ACHN (cell line): ENCODE data around the gene SHISA5.

ENCODE experiments used
- DNase-seq: peaks from one replicate; pipeline ENCODE4 v3.0.0-alpha.2; 2015
- in situ Hi-C: cut with HindIII; loops from 2 replicates; pipeline ENCODE4 v1.10.0; 2017; ENCODE audit warnings: low sequenced_read_pairs, low pct_ligation_motif_present, low pct_unique_long_range_greater_than_20kb

Gene SHISA5

DNA sequence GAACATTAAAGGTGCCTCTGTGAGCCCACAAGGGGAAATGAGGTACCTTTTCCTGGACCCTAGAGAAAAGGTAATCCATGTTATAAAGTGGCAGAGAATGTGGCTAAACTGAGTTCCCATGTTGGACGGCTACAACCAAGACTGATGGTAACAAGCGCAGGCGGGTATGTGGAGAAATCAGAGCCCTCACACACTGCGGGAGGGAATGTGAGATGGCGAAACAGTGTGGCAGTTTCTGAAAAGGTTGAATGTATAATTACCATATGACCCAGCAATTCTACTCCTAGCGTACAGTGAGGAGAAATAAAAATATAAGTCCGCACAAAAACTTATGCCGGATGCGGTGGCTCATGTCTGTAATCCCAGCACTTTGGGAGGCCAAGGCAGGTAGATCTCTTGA lies 24.1 kb upstream of the SHISA5 start:
- no peak for DNase-seq
- in situ Hi-C loops = no loop called here

DNA sequence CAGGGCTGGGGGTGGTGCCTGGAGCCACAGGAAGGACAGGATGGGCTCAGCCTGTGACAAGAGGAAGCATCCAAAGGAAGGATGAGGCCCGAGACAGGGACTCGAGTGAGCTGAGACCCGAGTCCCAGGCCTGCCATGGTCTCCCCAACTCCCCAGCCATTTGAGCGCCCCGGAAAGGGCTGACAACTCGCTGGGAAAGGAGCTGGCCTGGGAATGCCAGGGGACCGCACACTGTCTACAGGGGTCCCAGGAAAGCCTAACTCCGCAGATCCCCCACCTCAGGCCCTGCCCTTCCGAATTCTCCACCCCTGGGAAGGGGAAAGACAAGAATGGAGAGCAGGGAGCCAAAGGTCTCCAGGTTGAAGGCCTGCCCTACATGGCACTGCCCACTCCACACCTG lies 21.0 kb upstream of the SHISA5 start:
- no peak for DNase-seq
- in situ Hi-C loops = no loop called here

DNA sequence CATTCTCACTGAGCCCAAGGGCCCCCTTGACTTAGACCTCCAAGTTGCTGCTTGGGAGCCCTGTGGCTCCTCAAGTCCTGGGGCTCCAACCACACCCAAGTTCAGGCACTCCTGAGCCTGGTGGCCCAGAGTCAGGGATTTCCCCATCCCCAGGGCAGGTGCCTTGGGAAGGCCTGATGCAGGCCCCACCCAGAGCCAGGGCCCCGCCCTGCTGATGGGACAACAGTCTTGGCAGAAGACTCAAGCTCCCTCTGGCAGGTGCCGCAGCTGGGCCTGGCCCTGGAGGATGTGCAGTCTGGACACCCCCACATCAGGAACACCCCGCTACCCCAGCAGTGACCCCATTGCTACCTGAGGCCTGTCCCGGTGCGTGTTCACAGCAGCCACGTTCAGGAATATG lies 17.7 kb upstream of the SHISA5 start:
- in situ Hi-C loops = no loop called here
- DNase-seq = no peak

DNA sequence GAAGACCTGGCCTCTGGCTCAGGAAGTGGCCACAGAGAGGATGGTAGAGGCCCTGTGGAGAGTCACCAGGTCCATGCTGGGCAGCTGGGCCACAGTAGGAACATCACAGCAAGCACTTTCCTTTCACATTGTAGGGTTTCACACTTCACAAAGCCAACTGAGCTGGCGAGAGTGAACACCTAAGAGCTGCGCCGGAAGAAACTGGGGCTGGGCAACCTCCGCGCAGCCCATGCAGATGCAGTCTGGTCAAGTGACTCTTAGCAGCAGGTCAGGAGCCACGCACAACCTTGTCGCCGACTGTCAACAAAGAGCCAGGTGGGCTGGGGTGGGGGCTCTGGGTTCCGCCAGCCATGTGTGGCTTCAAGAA lies 15.3 kb upstream of the SHISA5 start:
- no peak for DNase-seq
- in situ Hi-C loops = no loop called here

DNA sequence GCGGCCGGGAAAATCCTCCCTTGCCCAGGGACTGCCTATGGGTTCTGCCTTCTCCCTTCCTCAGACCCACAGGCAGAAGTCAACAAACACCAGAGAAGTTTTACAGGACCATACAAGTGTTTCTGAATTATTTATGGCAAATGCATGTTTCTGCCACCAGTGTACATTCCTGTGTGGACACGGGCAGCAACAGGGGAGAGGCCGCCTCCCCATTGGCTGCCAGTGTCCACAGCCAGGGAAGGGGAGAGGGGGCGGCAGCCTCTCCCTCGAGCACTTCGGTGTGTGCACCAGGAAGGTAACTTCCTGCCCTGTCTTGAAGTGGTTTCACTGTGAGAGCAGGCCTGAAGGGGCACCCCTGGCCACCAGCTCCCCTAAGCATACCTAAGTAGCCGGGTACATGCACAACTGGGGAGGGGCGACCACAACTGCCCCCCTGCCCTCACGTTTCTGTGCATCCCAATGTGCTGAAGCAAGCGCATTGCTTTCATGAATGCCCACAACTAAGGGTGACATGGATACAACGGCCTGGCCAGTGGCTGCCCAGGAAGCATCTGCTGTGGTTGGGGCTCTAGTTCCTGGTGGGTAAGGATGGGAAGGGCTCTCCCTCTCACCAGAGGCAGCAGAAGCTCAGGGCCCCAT lies 14.8 kb upstream of the SHISA5 start:
- DNase-seq = no peak

DNA sequence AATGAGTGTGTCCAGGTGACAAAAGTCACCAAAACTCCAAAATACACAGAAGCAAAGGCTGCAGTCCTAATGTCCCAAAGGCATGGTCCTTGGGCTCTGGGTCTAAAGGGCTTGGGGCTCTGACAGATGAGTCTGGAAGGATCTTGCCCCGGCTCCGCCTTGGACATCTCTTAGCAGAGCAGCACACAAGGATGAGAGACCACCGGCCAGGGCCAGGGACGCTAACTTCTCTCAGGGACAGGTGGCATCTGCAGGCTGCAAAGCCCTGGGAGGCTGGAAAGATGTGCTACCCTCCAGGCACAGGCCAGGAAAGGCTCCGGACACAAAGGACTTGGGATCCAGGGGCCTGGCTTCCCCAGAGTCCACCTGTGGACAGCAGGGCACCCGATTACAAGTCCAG lies 14.1 kb upstream of the SHISA5 start:
- no peak for DNase-seq

More for the DNA sequence above, 14.8 kb upstream of the SHISA5 start:
- in situ Hi-C loops = no loop called here

DNA sequence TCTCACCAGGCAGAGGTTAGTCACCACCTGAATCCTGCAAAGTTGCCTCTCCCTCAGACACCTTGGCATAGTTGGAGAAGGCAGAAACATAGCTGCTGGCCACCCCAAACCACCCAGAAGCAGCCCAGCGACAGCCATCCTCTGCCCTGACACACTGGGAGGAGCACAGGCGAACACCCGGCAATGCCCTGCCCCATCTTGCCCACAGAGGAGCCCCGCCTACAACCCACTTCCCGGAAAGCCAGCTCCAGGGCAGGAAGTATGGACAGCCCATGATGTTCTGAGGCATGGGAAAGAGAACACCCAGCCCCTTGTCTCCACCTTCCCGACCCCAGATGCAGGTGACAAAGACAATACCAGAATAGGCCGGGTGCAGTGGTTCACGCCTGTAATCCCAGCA lies 12.6 kb upstream of the SHISA5 start:
- in situ Hi-C loops = no loop called here

More for the DNA sequence above, 14.1 kb upstream of the SHISA5 start:
- in situ Hi-C loops = no loop called here

DNA sequence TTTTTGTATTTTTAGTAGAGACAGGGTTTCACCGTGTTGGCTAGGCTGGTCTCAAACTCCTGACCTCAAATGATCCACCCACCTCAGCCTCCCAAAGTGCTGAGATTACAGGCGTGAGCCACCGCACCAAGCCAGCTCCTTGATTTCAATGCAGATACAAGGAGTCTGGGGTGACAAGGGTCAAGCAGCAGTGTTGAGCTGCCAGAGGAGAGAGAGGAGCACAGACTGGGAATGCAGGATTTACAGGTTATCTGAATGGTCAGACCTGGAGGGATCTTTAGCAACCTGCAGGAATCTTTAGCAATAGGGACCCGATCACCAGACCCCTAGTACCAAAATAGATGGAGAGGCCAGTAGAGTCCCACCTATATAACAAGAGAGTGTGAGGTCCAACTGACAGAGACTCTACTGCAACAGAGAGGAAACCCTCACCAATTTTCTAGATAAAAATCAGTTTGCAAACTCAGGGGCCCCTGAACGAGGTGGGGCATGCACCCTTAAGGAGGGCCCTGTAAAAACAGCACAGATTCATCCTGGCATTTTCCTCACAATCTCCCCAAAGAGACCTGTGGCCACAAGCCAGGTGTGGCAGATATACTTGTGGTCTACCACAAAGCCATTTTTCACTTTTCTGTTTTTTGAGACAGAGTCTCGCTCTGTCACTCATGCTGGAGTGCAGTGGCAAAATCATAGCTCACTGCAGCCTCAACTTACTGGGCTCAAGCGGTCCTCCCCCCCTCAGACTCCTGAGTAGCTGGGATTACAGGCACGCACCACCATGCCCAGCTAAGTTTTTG lies 10.7 kb upstream of the SHISA5 start:
- in situ Hi-C loops = no loop called here
- DNase-seq = no peak

More for the DNA sequence above, 12.6 kb upstream of the SHISA5 start:
- no peak for DNase-seq

DNA sequence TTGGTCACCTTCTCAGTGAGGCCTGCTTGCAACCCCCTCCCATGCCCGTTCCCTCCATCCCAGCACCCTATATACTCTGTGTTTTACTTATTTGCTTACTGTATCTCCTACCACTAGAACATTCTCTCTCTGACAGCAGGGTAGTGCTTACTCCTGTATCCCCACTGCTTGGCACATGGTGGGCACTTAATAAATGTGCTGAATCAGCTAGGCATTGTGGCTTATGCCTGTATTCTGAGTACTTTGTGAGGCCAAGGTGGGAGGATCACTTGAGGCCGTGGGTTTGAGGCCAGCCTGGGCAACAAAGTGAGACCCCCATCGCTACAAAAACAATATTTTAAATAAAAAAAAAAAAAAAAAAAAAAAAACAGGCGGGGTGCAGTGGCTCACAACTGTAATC lies 7.6 kb upstream of the SHISA5 start:
- no peak for DNase-seq

DNA sequence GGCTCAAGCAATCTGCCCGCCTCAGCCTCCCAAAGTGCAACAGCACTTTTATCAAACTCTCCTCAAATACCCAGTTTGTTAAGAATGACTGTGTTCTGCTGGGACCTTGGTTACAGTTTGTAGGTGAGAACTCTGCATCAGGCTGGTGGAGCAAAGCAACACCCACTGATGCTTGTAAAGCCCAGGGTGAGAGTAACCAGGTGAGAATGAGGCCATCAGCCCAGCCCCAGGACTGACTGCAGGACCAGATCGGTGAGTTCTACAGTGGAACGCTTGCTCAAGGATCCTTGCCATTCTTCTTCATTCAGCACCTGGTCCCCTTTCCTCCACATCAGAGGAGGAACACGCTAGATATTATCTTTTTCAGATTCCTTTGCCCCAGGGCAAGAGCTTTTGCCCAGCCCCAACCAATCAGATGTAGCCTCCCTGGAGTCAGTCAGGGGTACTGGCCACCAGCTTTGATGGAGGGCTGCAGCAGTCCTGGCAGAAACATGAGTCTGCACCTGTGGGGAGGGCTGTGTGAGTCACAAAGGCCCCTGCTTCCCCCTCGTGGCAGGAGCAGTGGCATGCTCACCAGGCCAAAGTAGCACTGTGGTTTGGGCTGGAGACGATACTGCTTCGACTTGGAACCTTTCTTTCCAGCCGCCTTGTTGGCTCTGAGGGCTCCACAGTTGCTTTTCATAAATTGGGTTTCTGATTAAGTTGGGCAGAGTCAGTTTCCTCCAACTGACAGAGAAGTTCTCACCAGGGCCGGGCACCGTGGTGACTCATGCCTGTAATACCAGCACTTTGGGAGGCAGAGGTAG lies 3.5 kb upstream of the SHISA5 start:
- DNase-seq = peak; percentile 79
- in situ Hi-C loops = no loop called here

More for the DNA sequence above, 7.6 kb upstream of the SHISA5 start:
- in situ Hi-C loops = no loop called here

DNA sequence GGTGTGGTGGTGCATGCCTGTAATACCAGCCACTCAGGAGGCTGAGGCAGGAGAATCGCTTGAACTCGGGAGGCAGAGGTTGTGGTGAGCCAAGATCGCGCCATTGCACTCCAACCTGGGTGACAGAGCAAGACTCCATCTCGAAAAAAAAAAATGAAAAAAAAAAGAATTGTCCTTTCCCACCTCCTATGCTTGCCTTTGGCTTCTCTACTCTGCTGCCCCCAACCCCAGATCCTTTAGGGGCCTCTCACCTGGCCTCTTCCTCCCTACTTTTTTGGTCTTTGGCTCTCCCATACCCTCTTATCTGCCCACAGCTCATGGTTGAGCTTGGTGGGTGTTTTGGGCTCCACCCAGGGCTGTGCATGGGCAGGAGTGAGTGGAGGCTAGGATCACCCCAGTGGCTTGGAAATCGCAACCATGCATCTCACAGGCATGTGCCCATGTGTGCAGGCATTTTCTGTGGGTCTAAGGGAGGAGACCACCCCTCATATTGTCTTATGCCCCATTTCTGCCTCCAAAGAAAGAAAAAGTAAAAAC lies 2.1 kb upstream of the SHISA5 start:
- in situ Hi-C loops = no loop called here
- DNase-seq = no peak

DNA sequence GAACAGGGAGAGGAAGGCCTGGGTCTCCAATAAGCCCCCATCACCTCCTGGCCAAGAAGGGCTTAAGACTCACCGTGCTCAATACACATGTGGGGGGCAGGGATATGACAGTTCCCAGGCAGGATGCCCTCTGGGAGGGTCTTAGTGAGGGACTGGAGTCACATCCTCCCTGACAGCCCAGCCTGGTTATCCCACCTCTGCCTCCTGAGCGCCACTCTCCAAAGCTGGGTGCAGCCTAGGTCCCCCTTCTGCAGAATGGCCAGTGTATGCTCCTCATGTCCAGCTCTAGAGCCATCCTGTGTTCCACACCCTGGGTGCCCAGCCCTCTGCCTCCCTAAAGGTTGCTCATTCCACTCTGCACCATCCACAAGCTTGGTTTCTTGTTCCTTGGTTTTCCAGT lies 1.2 kb upstream of the SHISA5 start:
- DNase-seq = no peak
- in situ Hi-C loops = no loop called here

DNA sequence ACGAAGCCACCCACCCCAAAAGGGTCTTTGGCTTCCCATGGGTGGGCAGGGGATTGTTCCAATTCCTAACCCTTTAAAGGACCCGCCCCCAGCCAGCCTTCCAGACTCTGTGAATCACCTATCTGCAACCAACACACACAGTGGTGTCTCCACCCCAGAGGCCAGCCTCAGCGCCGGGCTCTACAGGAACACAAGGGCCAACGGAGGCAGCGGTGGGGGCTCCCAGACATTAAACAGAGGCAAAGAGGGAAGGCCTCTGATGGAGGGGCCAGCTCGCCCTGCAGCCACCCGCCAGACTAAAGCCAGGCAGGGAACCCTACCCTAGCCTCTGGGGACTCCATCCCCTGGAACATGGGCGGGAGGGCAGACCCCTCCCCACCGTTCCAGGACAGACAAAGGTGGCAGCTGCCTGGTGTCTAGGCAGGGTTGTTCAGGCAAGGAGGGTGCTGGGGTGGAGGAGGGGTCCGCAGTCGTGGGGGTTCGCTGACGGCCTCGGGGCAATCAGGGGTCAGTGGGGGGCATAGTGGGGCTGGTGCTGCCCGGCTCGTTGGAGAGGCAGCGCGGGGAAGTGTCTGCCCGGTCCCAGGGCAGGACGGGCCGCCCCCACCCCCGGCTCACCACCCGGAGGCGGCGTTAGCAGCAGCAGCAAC lies 448 bp downstream of the SHISA5 start:
- peak; percentile 45 for DNase-seq
- in situ Hi-C loops = no loop called here

DNA sequence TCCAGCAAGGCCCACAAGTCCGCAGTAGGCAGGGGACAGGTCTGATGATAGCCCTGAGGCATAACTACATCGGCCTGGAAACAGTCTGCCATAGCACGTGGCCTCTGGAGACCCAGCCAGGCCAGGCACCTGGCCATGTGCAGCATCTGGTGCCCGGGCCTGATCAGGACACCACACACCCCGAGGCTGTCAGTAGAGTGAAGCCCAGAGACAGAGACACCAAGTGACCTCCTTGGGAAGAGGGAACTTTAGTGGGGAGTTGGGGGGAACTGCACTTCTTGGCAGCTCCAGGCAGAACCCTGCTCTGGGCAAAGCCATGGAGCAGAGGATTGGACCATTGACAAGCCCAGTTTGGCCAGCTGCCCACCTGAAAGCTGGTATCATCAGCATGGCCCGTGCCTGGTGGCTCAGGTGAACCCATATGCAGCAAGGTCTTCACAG lies 1.2 kb downstream of the SHISA5 start:
- no peak for DNase-seq
- in situ Hi-C loops = no loop called here

DNA sequence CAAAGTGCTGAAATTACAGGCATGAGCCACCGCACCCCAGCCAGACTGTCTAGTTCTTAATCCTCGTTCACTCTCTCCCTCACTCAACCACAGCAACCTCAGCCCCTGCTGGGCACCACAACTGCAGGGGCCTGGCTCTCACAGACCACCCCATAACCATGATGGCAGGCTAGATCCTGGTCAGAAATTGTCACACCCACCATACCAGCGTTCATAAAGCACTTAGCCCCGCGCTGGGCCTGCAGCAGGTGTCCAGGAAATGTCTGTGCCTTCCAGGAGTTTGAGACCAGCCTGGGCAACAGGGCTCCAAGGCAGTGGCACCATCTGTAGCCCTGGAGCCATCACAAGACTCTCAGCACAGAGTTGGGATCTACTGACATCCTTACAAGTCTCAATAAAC lies 1.9 kb downstream of the SHISA5 start:
- in situ Hi-C loops = no loop called here

DNA sequence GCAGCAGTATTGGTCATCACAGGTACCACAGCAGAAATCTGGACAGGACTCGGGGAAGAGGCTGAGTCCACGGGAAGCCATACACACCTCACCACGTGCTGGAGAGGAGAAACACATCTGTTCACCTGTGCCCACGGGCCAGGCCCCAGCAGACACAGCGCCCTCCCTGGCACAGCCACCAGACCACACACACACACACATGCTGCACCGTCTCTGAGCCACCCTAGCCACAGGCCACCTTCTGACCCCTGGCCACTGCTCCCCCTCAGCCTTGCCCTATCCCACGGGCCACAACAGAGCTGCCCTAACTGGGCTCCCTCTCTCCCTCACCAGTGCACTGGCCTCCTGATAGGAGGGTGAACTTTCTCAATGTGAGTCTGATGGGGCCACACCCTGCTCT lies 2.8 kb downstream of the SHISA5 start:
- in situ Hi-C loops = no loop called here
- DNase-seq = no peak

More for the DNA sequence above, 1.9 kb downstream of the SHISA5 start:
- DNase-seq = no peak

DNA sequence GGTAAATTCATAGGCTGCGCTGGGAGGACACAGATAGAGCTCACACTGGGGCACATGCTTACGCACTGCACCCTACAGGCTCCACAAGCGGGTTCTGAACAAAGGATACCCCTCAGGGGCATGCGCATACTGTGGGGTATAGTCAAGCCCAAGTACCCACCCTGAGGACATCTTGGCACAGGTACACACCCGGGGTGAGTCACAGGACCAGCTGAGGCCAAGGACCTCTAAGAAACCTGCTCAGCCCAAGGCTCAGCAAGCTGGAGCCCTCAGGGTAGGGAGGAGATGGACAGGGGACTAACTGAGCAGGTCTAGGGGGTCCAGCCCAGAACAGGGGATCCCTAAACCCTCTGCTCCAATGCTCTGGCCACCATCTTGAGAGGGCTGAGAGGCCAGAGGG lies 3.3 kb downstream of the SHISA5 start:
- DNase-seq = no peak
- in situ Hi-C loops = no loop called here

DNA sequence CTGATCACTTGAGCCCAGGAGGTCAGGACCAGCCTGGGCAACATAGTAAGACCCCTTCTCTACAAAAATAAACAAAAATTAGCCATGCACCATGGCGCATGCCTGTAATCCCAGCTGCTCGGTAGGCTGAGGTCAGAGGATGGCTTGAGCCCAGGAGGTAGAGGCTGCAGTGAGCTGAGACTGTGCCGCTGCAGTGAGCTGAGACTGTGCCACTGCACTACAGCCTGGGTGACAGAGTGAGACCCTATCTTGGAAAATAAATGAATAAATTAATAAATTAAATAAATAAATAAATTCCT lies 10.8 kb downstream of the SHISA5 start:
- in situ Hi-C loops = no loop called here
- DNase-seq = no peak
